ENCODE data around the gene WDR86. TPM values are rescaled to one million over a fixed set of nuclear protein-coding genes. Genes with fewer than 3 reads are reported as not detected.

WDR86 gene
- total RNA-seq, 1 donor from 2014 or later: 70.5 TPM

- H3K4me1 Mint-ChIP-seq (ENCODE audit: low read depth, unreplicated experiment): peaks cover 3% of the 10 kb centered on the region
- peaks cover 5% of the 10 kb centered on the region for H3K9me3 Mint-ChIP-seq (ENCODE audit: unreplicated experiment)
- no peak for DNase-seq
- no peak overlapping the region for H3K27ac Mint-ChIP-seq (ENCODE audit: unreplicated experiment)
- no peak for TF ChIP-seq CTCF (IDR thresholded peaks at IDR 0.05; ENCODE audit: partially characterized antibody, unreplicated experiment)
- peaks cover 1% of the 10 kb centered on the region for H3K27me3 Mint-ChIP-seq (ENCODE audit: unreplicated experiment)
- H3K4me3 Mint-ChIP-seq (ENCODE audit: unreplicated experiment): no peak overlapping the region
- no peaks in the 10 kb centered on the region for H3K36me3 Mint-ChIP-seq (ENCODE audit: unreplicated experiment)
Measured at GRCh38 chr7:151430391-151431205, 20.8 kb upstream of the WDR86 start.

- no peak for DNase-seq
Measured at GRCh38 chr7:151429560-151430331, 19.9 kb upstream of the WDR86 start.

DNA sequence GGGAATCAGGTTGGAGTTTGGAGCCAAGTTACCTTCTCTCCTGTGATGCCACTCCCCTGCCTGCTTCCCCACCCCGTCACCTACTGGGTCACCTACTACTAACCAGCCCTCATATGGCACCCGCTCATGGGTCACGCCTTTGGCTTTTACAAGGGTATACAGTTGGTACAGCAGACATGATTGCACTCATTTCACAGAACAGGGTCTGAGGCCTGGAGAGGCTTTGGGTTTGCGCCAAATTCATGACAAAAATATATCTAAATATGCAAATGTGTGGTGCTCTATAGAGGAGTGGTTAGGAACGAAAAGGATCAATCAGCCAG lies 19.4 kb upstream of the WDR86 start:
- H3K9me3 Mint-ChIP-seq (ENCODE audit: unreplicated experiment): peaks cover 5% of the 10 kb centered on the region
- H3K4me1 Mint-ChIP-seq (ENCODE audit: low read depth, unreplicated experiment): peaks cover 3% of the 10 kb centered on the region
- H3K27me3 Mint-ChIP-seq (ENCODE audit: unreplicated experiment): peaks cover 1% of the 10 kb centered on the region
- DNase-seq: no peak
- no peaks in the 10 kb centered on the region for H3K36me3 Mint-ChIP-seq (ENCODE audit: unreplicated experiment)
- H3K27ac Mint-ChIP-seq (ENCODE audit: unreplicated experiment): no peak overlapping the region
- TF ChIP-seq CTCF (IDR thresholded peaks at IDR 0.05; ENCODE audit: partially characterized antibody, unreplicated experiment): no peak
- no peak overlapping the region for H3K4me3 Mint-ChIP-seq (ENCODE audit: unreplicated experiment)

More at GRCh38 chr7:151429560-151430331, 19.9 kb upstream of the WDR86 start:
- peaks cover 3% of the 10 kb centered on the region for H3K4me1 Mint-ChIP-seq (ENCODE audit: low read depth, unreplicated experiment)
- H3K27ac Mint-ChIP-seq (ENCODE audit: unreplicated experiment): no peak overlapping the region
- no peaks in the 10 kb centered on the region for H3K36me3 Mint-ChIP-seq (ENCODE audit: unreplicated experiment)
- peaks cover 1% of the 10 kb centered on the region for H3K27me3 Mint-ChIP-seq (ENCODE audit: unreplicated experiment)
- H3K4me3 Mint-ChIP-seq (ENCODE audit: unreplicated experiment): no peak overlapping the region
- peaks cover 5% of the 10 kb centered on the region for H3K9me3 Mint-ChIP-seq (ENCODE audit: unreplicated experiment)
- no peak for TF ChIP-seq CTCF (IDR thresholded peaks at IDR 0.05; ENCODE audit: partially characterized antibody, unreplicated experiment)

DNA sequence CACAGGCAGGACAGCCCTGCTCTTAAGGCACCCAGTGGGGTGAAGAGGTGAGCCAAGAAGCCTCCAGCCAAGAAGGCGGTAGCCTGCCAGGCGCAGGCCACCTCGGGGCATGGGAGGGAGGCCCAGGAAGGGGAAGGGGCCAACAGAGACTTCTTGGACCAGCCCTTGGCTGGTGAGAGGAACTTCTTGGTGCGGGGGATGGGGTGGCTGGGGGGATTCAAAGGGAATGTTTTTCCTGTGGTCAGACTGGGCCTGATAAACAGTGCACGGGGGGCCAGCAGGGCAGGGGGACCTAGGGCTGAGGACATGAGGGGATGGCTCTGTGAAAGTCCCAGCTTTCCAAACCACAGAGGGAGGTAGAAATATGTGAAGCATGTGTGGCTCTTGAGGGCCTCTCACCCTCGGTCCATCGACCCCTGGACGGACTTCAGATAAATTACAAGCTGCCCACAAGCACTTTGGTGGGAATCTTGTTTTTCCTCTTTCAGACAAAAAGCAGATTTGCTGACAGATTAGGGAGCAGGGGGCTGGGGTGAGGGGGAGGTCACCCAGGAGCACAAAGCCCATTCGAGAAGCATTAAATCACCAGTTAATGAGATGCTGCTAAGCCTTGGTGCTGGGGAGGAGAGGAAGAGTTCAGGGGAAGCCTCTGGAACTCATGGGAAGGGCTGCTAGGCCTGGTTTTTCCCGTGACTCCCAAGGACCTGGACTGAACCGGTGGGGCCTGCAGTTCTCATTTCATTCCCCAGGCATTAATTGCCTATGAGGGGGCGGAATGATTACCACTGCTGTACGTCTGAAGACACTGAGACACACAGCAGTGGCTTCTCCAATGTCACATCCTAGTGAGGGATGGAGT lies 18.8 kb upstream of the WDR86 start:
- peaks cover 5% of the 10 kb centered on the region for H3K9me3 Mint-ChIP-seq (ENCODE audit: unreplicated experiment)
- TF ChIP-seq CTCF (IDR thresholded peaks at IDR 0.05; ENCODE audit: partially characterized antibody, unreplicated experiment): no peak
- H3K27ac Mint-ChIP-seq (ENCODE audit: unreplicated experiment): no peak overlapping the region
- H3K36me3 Mint-ChIP-seq (ENCODE audit: unreplicated experiment): no peaks in the 10 kb centered on the region
- peaks cover 1% of the 10 kb centered on the region for H3K27me3 Mint-ChIP-seq (ENCODE audit: unreplicated experiment)
- H3K4me3 Mint-ChIP-seq (ENCODE audit: unreplicated experiment): no peak overlapping the region
- peaks cover 3% of the 10 kb centered on the region for H3K4me1 Mint-ChIP-seq (ENCODE audit: low read depth, unreplicated experiment)
- no peak for DNase-seq

Data from glutamatergic neuron (in vitro differentiated cells).